BJ (cell line): ENCODE data around the gene VWA3B. TPM values are rescaled to one million over a fixed set of nuclear protein-coding genes. Genes with fewer than 3 reads are reported as not detected.

Source experiments
- CTCF ChIA-PET: fragments of 350-600 bp; formaldehyde crosslinking; extraction: SDS; loops from one replicate; lab custom pipeline; 2021; ENCODE audit warnings: antibody characterized with exemption, inconsistent platforms; lab: Yijun Ruan, JAX
- POLR2A ChIA-PET: fragments of 300-600 bp; sonication (Branson Sonifier 250); formaldehyde crosslinking; extraction: SDS; loops from one replicate; lab custom pipeline; 2021; ENCODE audit warnings: antibody characterized with exemption; lab: Charles Lee
- DNase-seq: peaks from one replicate; pipeline ENCODE4 v3.0.0-alpha.2; 2011; ENCODE audit warnings: low read depth
- H3K27me3 ChIP-seq: 2 replicates; pipeline ENCODE4 v1.6.0; 2011; ENCODE audit warnings: low read length; ENCODE audit not compliant: control insufficient read depth, insufficient read depth
- H3K36me3 ChIP-seq: 2 replicates; pipeline ENCODE4 v1.5.1; 2011; ENCODE audit warnings: low read length; ENCODE audit not compliant: control insufficient read depth, insufficient read depth
- H3K4me3 ChIP-seq: 2 replicates; pipeline ENCODE4 v1.5.1; 2011; ENCODE audit warnings: low read depth, mild to moderate bottlenecking, control low read depth, low read length
- CTCF ChIP-seq: IDR thresholded peaks from 2 replicates; pipeline ENCODE4 v1.5.1; 2011; ENCODE audit warnings: low read depth, mild to moderate bottlenecking, control low read depth, inconsistent platforms, low read length, moderate library complexity; ENCODE audit not compliant: insufficient read depth
- polyA plus RNA-seq: library from polyadenylated mRNA; depleted of rRNA; stranded (reverse); fragments of >200 nt; gene quantifications from 2 replicates; pipeline ENCODE4 v1.2.3, GENCODE V29; 2011

VWA3B gene
- polyA plus RNA-seq, 1 experiment: not detected

- TF ChIP-seq CTCF: no peak
- DNase-seq: no peak
- CTCF ChIA-PET: no interaction called here
- no peaks in the 10 kb centered on the region for H3K27me3 ChIP-seq
- no peak overlapping the region for H3K4me3 ChIP-seq
- H3K36me3 ChIP-seq: no peaks in the 10 kb centered on the region
- POLR2A ChIA-PET: no interaction called here
Measured at GRCh38 chr2:98060277-98060676, 26.7 kb upstream of the VWA3B start.

- Histone ChIP-seq H3K36me3 (no peaks in the 10 kb centered on the region), H3K4me3 (no peak overlapping the region), H3K27me3 (no peaks in the 10 kb centered on the region)
- ChIA-PET POLR2A (no interaction called here), CTCF (interaction anchor here (0.7 kb wide), 1 partner anchor 743 kb away, joined by 3 read pairs; no protein-coding TSS in a partner anchor)
- DNase-seq: no peak
- TF ChIP-seq CTCF: no peak
Measured at GRCh38 chr2:98063291-98063854, 23.6 kb upstream of the VWA3B start.

GRCh38 chr2:98065808-98066207 lies 21.2 kb upstream of the VWA3B start:
- CTCF ChIA-PET: no interaction called here
- TF ChIP-seq CTCF: no peak
- Histone ChIP-seq H3K27me3 (peaks cover 1% of the 10 kb centered on the region; the same call in 1 of the 2 replicates), H3K4me3 (no peak overlapping the region), H3K36me3 (no peaks in the 10 kb centered on the region)
- POLR2A ChIA-PET: no interaction called here
- no peak for DNase-seq

- Histone ChIP-seq H3K4me3 (no peak overlapping the region), H3K36me3 (no peaks in the 10 kb centered on the region), H3K27me3 (peaks cover 1% of the 10 kb centered on the region; the same call in 1 of the 2 replicates)
- no peak for DNase-seq
- CTCF ChIA-PET: no interaction called here
- POLR2A ChIA-PET: no interaction called here
- TF ChIP-seq CTCF: no peak
Measured at GRCh38 chr2:98067160-98067559, 19.8 kb upstream of the VWA3B start.

GRCh38 chr2:98070081-98070480 lies 16.9 kb upstream of the VWA3B start:
- no peaks in the 10 kb centered on the region for H3K36me3 ChIP-seq
- DNase-seq: no peak
- peaks cover 1% of the 10 kb centered on the region; the same call in 1 of the 2 replicates for H3K27me3 ChIP-seq
- TF ChIP-seq CTCF: no peak
- ChIA-PET POLR2A (no interaction called here), CTCF (no interaction called here)
- H3K4me3 ChIP-seq: no peak overlapping the region
